Stimulated activated CD4-positive, alpha-beta T cell treated with anti-CD3 and anti-CD28 coated beads, Interleukin-4, amount 100 ng/mL, for 1 hour (primary cell): ENCODE data around the gene ERICH3.

Experiments
- DNase-seq: peaks from one replicate; pipeline ENCODE4 v3.0.0-alpha.2; 2020

ERICH3 gene

GRCh38 chr1:74586253-74586897, 87.2 kb downstream of the ERICH3 start:
- DNase-seq: no peak

- no peak for DNase-seq
Observed at GRCh38 chr1:74584185-74584584, 89.4 kb downstream of the ERICH3 start.

- DNase-seq: no peak
Observed at GRCh38 chr1:74583397-74583796, 90.2 kb downstream of the ERICH3 start.

GRCh38 chr1:74579425-74579824, 94.2 kb downstream of the ERICH3 start:
- DNase-seq: no peak

- no peak for DNase-seq
Observed at GRCh38 chr1:74578101-74578500, 95.5 kb downstream of the ERICH3 start.

- DNase-seq: no peak
Observed at GRCh38 chr1:74571891-74572290, 101.7 kb downstream of the ERICH3 start.

GRCh38 chr1:74571493-74571800, 102.1 kb downstream of the ERICH3 start:
- no peak for DNase-seq

- DNase-seq: no peak
Observed at GRCh38 chr1:74570797-74571492, 102.6 kb downstream of the ERICH3 start.

GRCh38 chr1:74549932-74550331, 123.7 kb downstream of the ERICH3 start:
- DNase-seq: no peak

- no peak for DNase-seq
Observed at GRCh38 chr1:74548961-74549750, 124.4 kb downstream of the ERICH3 start.

- DNase-seq: no peak
Observed at GRCh38 chr1:74545821-74546220, 127.8 kb downstream of the ERICH3 start.

- DNase-seq: no peak
Observed at GRCh38 chr1:74534241-74534640, 139.4 kb downstream of the ERICH3 start.

GRCh38 chr1:74531796-74532195, 141.8 kb downstream of the ERICH3 start:
- DNase-seq: no peak

GRCh38 chr1:74530892-74531291, 142.7 kb downstream of the ERICH3 start:
- DNase-seq: no peak

GRCh38 chr1:74528123-74528522, 145.5 kb downstream of the ERICH3 start:
- no peak for DNase-seq

- no peak for DNase-seq
Observed at GRCh38 chr1:74526708-74527107, 146.9 kb downstream of the ERICH3 start.

- no peak for DNase-seq
Observed at GRCh38 chr1:74523873-74524480, 149.6 kb downstream of the ERICH3 start.

- no peak for DNase-seq
Observed at GRCh38 chr1:74522148-74522547, 151.4 kb downstream of the ERICH3 start.
